Endothelial cell of umbilical vein (primary cell): ENCODE results near the gene SCYGR6. TPM values are rescaled to one million over a fixed set of nuclear protein-coding genes. Genes with fewer than 3 reads are reported as not detected.

Source experiments
- BruUV-seq: library from RNA; stranded (reverse); fragments of 400-500 nt; replicated peaks from 2 replicates; lab custom pipeline; 2021; lab: Mats Ljungman, UMichigan
- CTCF ChIA-PET: fragments of 300-600, 350-600 bp; sonication (Branson Sonifier 250); formaldehyde crosslinking; loops from one replicate; lab custom pipeline; 2021; ENCODE audit warnings: antibody characterized with exemption, inconsistent platforms; lab: Charles Lee
- POLR2A ChIA-PET: fragments of 300-600, 350-600 bp; sonication (Branson Sonifier 250); formaldehyde crosslinking; loops from one replicate; lab custom pipeline; 2021; ENCODE audit warnings: antibody characterized with exemption, inconsistent platforms; lab: Charles Lee
- DNase-seq: peaks from one replicate; pipeline ENCODE4 v3.0.0-alpha.2; 2011; ENCODE audit warnings: low read depth, low spot score
- FAIRE-seq: peaks from 2 replicates; lab custom pipeline; 2011; peaks lifted over from hg19 to GRCh38; lab: Jason Lieb, UNC
- H2AFZ ChIP-seq: 2 replicates; pipeline ENCODE4 v1.6.0; 2012; ENCODE audit warnings: low read depth, low read length, control low read depth, inconsistent platforms
- H3K27ac ChIP-seq: 2 replicates; pipeline ENCODE4 v1.5.1; 2011; ENCODE audit warnings: low read depth, mild to moderate bottlenecking, control low read depth, low read length, moderate library complexity; ENCODE audit not compliant: insufficient read depth
- H3K27me3 ChIP-seq, 2 experiments: 2 replicates each; pipeline versions ENCODE4 v1.6.0 to v1.6.1; 2011; ENCODE audit warnings: low read length in 2 of 2, mixed read lengths in 1 of 2; ENCODE audit not compliant: control insufficient read depth in 2 of 2, insufficient read depth in 2 of 2
- H3K36me3 ChIP-seq, 2 experiments: 2 replicates in 1 of 2; 3 replicates in 1 of 2; pipeline ENCODE4 v1.5.1; 2011; ENCODE audit warnings: low read length in 2 of 2, mild to moderate bottlenecking in 1 of 2, moderate library complexity in 1 of 2; ENCODE audit not compliant: control insufficient read depth in 2 of 2, insufficient read depth in 2 of 2; ENCODE audit errors: extremely low read depth in 1 of 2
- H3K4me1 ChIP-seq: 3 replicates; pipeline ENCODE4 v1.5.1; 2011; ENCODE audit warnings: mild to moderate bottlenecking, low read length; ENCODE audit not compliant: control insufficient read depth, insufficient read depth; ENCODE audit errors: extremely low read depth
- H3K4me2 ChIP-seq: 2 replicates; pipeline ENCODE4 v1.6.1; 2011; ENCODE audit warnings: low read length, control low read depth, mixed read lengths; ENCODE audit not compliant: insufficient read depth
- H3K4me3 ChIP-seq, 3 experiments: fragments of 200-600 bp in 1 of 3; sonication (generic), shearing (Covaris generic) in 1 of 3; replicated peaks in 1 of 3; 2 replicates each; pipeline ENCODE4 v1.5.1; 2011 to 2016; ENCODE audit warnings: control low read depth in 3 of 3, low read length in 3 of 3, mild to moderate bottlenecking in 2 of 3, inconsistent platforms in 1 of 3, low read depth in 1 of 3, moderate library complexity in 1 of 3; ENCODE audit not compliant: insufficient read depth in 1 of 3
- H3K79me2 ChIP-seq: 2 replicates; pipeline ENCODE4 v1.6.0; 2012; ENCODE audit warnings: low read length, inconsistent platforms; ENCODE audit not compliant: control insufficient read depth, insufficient read depth
- H3K9ac ChIP-seq: replicated peaks from 2 replicates; pipeline ENCODE3; 2011; ENCODE audit warnings: low read length, control low read depth; ENCODE audit not compliant: insufficient read depth; ENCODE audit errors: extremely low read depth
- H3K9me1 ChIP-seq: replicated peaks from 3 replicates; pipeline ENCODE4 v1.6.0; 2011; ENCODE audit warnings: mild to moderate bottlenecking, low read length; ENCODE audit not compliant: control insufficient read depth, insufficient read depth; ENCODE audit errors: extremely low read depth
- H3K9me3 ChIP-seq: replicated peaks from 2 replicates; pipeline ENCODE4 v1.5.1; 2012; ENCODE audit warnings: low read length, inconsistent platforms; ENCODE audit not compliant: control insufficient read depth, insufficient read depth
- H4K20me1 ChIP-seq: replicated peaks from 2 replicates; pipeline ENCODE3; 2011; ENCODE audit warnings: mild to moderate bottlenecking, low read length; ENCODE audit not compliant: control insufficient read depth, insufficient read depth; ENCODE audit errors: extremely low read depth
- CTCF ChIP-seq, 2 donors: IDR thresholded peaks; 1 replicate in 1 of 2; 2 replicates in 1 of 2; pipeline ENCODE4 v1.5.1; 2011; ENCODE audit warnings: low read length in 2 of 2, mild to moderate bottlenecking in 2 of 2, moderate library complexity in 2 of 2, control low read depth in 1 of 2, inconsistent platforms in 1 of 2, low read depth in 1 of 2; ENCODE audit not compliant: insufficient read depth in 1 of 2; ENCODE audit errors: extremely low read depth in 1 of 2
- EZH2 ChIP-seq: IDR thresholded peaks from 2 replicates; pipeline ENCODE4 v1.6.1; 2012; ENCODE audit warnings: borderline replicate concordance, low read depth, mild to moderate bottlenecking, moderate library complexity, low read length, inconsistent platforms; ENCODE audit not compliant: severe bottlenecking
- FOS ChIP-seq: IDR thresholded peaks from 2 replicates; pipeline ENCODE4 v1.6.1; 2011; ENCODE audit warnings: mild to moderate bottlenecking, low read length, moderate library complexity, borderline replicate concordance; ENCODE audit not compliant: insufficient read depth
- GATA2 ChIP-seq: IDR thresholded peaks from 2 replicates; pipeline ENCODE4 v1.7.0; 2011; ENCODE audit warnings: low read depth, mild to moderate bottlenecking, moderate library complexity, mixed read lengths, low read length; ENCODE audit not compliant: insufficient read length, insufficient read depth
- JUN ChIP-seq: IDR thresholded peaks from 2 replicates; pipeline ENCODE4 v1.6.1; 2011; ENCODE audit warnings: borderline replicate concordance, low read depth; ENCODE audit not compliant: insufficient read length, insufficient read depth
- MAX ChIP-seq: IDR thresholded peaks from 2 replicates; pipeline ENCODE4 v1.6.1; 2011; ENCODE audit not compliant: insufficient read depth, insufficient read length
- MYC ChIP-seq: IDR thresholded peaks from one replicate; pipeline ENCODE4 v1.6.1; 2011; ENCODE audit warnings: mild to moderate bottlenecking, low read depth, low read length
- POLR2A ChIP-seq: IDR thresholded peaks from 2 replicates; pipeline ENCODE4 v1.6.1; 2012; ENCODE audit warnings: low read depth, mild to moderate bottlenecking, control low read depth, low read length
- POLR2AphosphoS5 ChIP-seq: IDR thresholded peaks from 2 replicates; pipeline ENCODE4 v1.6.1; 2012; ENCODE audit warnings: low read depth, mild to moderate bottlenecking, control low read depth, low read length, moderate library complexity; ENCODE audit not compliant: insufficient read depth
- dilution Hi-C: fragments of 300-500 bp; cut with MboI; formaldehyde crosslinking; loops from one replicate; pipeline ENCODE4 v1.15.0; 2019; ENCODE audit warnings: low sequenced_read_pairs; ENCODE audit not compliant: extremely low pct_ligation_motif_present
- intact Hi-C: fragments of 100-400 bp; cut with micrococcal nuclease; formaldehyde crosslinking; loops from one replicate; pipeline ENCODE4 v1.10.0; 2022
- polyA plus RNA-seq, 4 experiments: library from polyadenylated mRNA; depleted of rRNA in 3 of 4; stranded (reverse) in 3 of 4; unstranded in 1 of 4; fragments of >200 nt; gene quantifications; 2 replicates each; pipeline versions ENCODE4 v1.2.1 to v1.2.3, GENCODE V29; 2011 to 2012; ENCODE audit warnings: missing spikeins in 1 of 4
- total RNA-seq: library from RNA; stranded (reverse); gene quantifications from 2 replicates; pipeline ENCODE4 v1.2.3, GENCODE V29; 2021

SCYGR6 gene
- total and polyA plus RNA-seq, 2 donors (not counting 3 experiments of a cell fraction or from before 2014, with no cell fraction given): not detected

GRCh38 chr2:227772197-227772661 lies 47.7 kb upstream of the SCYGR6 start:
- dilution Hi-C loops: no loop called here
- BruUV-seq: no TSS peak
- H2AFZ ChIP-seq: no peak overlapping the region

More at GRCh38 chr2:227772197-227772661, 47.7 kb upstream of the SCYGR6 start:
- no peak for DNase-seq
- CTCF ChIA-PET: interaction anchor here (4.0 kb wide), 1 partner anchor 90 kb away, joined by 69 read pairs; no protein-coding TSS in a partner anchor
- no peak overlapping the region for H3K4me2 ChIP-seq
- H3K4me1 ChIP-seq: no peaks in the 10 kb centered on the region
- H4K20me1 ChIP-seq: no peaks in the 10 kb centered on the region
- no peak overlapping the region for H3K27ac ChIP-seq
- H3K9me3 ChIP-seq: no peaks in the 10 kb centered on the region
- no peak overlapping the region for H3K9ac ChIP-seq
- TF ChIP-seq JUN: no peak
- no peak for TF ChIP-seq POLR2AphosphoS5
- TF ChIP-seq GATA2: no peak
- TF ChIP-seq FOS: no peak
- no peak for TF ChIP-seq EZH2
- no peak for TF ChIP-seq CTCF (IDR thresholded peaks at IDR 0.05; ENCODE audit: extremely low read depth in 1 of 2, insufficient read depth in 1 of 2, low read depth in 1 of 2, low read length in 2 of 2)
- TF ChIP-seq MAX: no peak
- TF ChIP-seq POLR2A: no peak
- no peak for TF ChIP-seq MYC
- H3K4me3 ChIP-seq: no peak overlapping the region
- no peaks in the 10 kb centered on the region for H3K27me3 ChIP-seq
- H3K79me2 ChIP-seq: no peaks in the 10 kb centered on the region
- no peak for FAIRE-seq
- no peaks in the 10 kb centered on the region for H3K9me1 ChIP-seq
- intact Hi-C loops: no loop called here
- POLR2A ChIA-PET: no interaction called here
- no peaks in the 10 kb centered on the region for H3K36me3 ChIP-seq
